ENCODE measurements around the gene LMCD1. TPM values are rescaled to one million over a fixed set of nuclear protein-coding genes. Genes with fewer than 3 reads are reported as not detected.

The LMCD1 gene
- total and polyA plus RNA-seq, 9 donors, result 114 to 221 (median 185) TPM

DNA sequence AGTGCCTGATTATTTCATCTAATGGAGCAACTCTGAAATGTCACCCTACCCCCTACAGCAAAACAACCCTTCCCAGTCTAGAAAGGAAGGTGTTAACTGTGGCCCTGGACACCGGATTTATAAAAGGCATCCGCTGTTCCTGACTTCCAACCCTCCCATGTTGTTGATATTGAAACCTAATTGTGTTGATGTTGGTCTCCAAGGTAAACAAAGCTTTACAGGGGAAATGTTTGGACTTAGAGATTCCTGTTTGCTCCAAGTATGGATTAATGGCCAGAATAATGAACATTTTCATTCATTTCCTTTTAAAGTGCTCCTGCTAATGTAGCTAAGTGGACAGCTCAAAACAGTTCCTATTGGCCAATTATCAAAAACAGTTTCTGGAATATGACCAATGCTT is 19.4 kb upstream of the LMCD1 start:
- peaks cover 24% of the 10 kb centered on the region for H3K4me1 ChIP-seq (ENCODE audit: control insufficient read depth, insufficient read depth, low read length)
- H3K9me3 ChIP-seq (replicated peaks; ENCODE audit: control insufficient read depth, low read depth, low read length), result peaks cover 9% of the 10 kb centered on the region
- no peaks in the 10 kb centered on the region for H3K36me3 ChIP-seq (ENCODE audit: control insufficient read depth, insufficient read depth, low read length)
- H3K4me3 ChIP-seq (ENCODE audit: low read length), result no peak overlapping the region
- WGBS (ENCODE audit: insufficient coverage), result no CpG with 5 or more reads among the region's 2 CpGs
- no peaks in the 10 kb centered on the region for H3K27me3 ChIP-seq (ENCODE audit: control insufficient read depth, insufficient read depth, low read length)
- peak; percentile 70 for DNase-seq
- peak overlapping the region; percentile 87 for H3K27ac ChIP-seq (ENCODE audit: low read length)

DNA sequence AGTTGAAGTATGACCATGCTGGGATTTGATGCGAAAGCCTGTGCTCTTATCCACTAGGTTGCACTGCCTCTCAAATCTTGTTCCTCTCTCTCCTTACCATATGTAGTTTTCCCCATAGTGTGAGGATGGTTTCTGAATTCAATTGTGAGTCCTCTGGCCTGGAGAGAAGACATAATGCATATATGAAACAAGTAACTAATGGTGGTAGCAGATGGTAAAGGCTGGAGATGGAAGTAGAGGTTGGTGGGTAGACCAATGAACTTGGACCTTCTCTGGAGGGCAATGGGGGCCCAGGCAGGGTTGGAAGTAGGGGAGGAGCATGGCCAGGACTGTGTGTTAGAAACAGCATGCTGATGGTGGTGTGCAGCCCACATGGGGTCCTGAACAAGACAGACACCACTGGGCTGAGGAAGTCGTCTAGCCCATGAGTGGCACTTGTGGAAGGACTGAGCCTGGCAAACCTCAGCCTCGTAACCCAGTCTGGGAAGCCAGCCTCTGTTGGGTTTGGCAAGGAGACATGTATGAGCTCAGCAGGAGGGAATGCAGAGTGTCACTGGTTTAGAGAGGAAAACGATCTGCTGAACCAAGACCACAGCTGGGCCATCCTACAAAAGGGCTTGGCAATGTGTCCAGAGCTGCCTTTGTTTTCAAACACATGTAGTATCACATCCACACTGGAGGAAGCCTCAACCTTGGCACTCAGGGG is 18.5 kb upstream of the LMCD1 start:
- Histone ChIP-seq H3K4me3 (ENCODE audit: low read length) (no peak overlapping the region), H3K36me3 (ENCODE audit: control insufficient read depth, insufficient read depth, low read length) (no peaks in the 10 kb centered on the region), H3K4me1 (ENCODE audit: control insufficient read depth, insufficient read depth, low read length) (peaks cover 24% of the 10 kb centered on the region), H3K27me3 (ENCODE audit: control insufficient read depth, insufficient read depth, low read length) (no peaks in the 10 kb centered on the region), H3K27ac (ENCODE audit: low read length) (peak overlapping the region; percentile 87), H3K9me3 (replicated peaks; ENCODE audit: control insufficient read depth, low read depth, low read length) (peaks cover 9% of the 10 kb centered on the region)
- WGBS (ENCODE audit: insufficient coverage), result 55% methylated on average over 2 of the region's 4 CpGs
- peak; percentile 94 for DNase-seq

DNA sequence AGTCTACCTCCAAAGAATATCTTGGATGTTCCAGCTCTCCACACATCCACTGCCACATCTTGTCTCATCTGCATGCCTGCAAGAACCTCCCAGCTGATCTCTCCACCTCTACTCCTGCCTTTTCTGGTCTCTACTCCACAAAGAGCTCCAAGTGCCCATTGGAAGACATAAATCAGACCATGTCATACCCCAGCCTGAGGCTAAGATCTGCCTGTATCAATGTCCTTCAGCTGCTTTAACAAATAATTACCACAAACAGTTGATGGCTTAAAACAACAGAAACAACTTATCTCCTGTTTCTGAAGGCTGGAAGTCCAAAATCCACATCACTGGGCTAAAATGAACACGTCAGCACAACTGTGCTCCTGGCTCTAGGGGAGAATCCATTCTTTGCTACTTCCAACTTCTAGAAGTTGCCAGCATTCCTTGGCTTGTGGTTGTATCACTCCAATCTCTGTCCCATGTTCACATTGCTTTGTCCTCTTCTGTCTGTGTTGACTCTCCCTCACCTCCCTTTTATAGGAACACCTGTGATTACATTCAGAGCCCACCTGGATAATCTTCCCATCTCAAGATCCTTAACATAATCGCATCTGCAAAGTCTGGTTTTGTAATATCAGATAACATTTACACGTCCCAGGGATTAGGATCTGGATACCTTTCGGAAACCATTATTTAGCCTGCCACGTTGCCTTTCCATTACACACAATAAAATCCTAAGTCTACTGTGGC is 17.0 kb upstream of the LMCD1 start:
- Histone ChIP-seq H3K36me3 (ENCODE audit: control insufficient read depth, insufficient read depth, low read length) (no peaks in the 10 kb centered on the region), H3K27ac (ENCODE audit: low read length) (peak overlapping the region; percentile 87), H3K4me3 (ENCODE audit: low read length) (no peak overlapping the region), H3K27me3 (ENCODE audit: control insufficient read depth, insufficient read depth, low read length) (no peaks in the 10 kb centered on the region), H3K9me3 (replicated peaks; ENCODE audit: control insufficient read depth, low read depth, low read length) (peaks cover 9% of the 10 kb centered on the region), H3K4me1 (ENCODE audit: control insufficient read depth, insufficient read depth, low read length) (peaks cover 30% of the 10 kb centered on the region)
- DNase-seq, result no peak
- 80% methylated on average over 5 of the region's 5 CpGs for WGBS (ENCODE audit: insufficient coverage)

DNA sequence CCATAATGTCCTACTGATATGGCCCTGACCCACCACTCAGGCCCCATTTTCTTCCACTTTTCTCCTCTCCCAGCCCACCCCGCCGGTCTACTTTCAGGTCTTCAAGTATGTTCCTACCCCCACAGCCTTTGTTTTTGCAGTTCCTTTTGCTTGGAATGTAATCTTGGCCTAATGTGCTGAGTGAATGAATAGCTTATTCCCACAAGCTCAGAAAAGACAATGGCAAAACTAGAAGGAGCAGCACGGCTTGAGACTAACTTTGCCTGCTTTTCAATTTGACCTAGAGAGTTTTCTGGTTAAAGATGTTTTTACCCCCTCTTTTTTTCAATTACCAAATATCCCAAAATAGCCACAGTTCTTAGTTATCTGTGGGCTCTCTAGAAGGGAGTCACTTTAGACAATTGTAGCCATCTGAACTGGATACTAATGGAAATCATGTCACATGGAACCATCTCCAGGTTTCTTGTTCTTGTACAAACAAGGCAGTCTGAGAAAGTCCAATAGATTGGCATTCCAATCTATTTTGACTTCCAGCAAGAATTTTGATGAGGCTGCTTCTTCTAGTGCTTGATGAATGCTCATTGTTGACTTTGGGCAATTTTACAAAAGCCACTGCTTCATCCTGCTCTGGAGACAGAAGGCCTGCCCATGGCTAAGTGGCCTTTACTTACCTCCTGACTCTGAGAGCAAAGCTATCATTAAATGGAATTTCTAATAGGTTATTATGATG is 16.3 kb upstream of the LMCD1 start:
- Histone ChIP-seq H3K27ac (ENCODE audit: low read length) (no peak overlapping the region), H3K36me3 (ENCODE audit: control insufficient read depth, insufficient read depth, low read length) (no peaks in the 10 kb centered on the region), H3K9me3 (replicated peaks; ENCODE audit: control insufficient read depth, low read depth, low read length) (peaks cover 9% of the 10 kb centered on the region), H3K27me3 (ENCODE audit: control insufficient read depth, insufficient read depth, low read length) (no peaks in the 10 kb centered on the region), H3K4me1 (ENCODE audit: control insufficient read depth, insufficient read depth, low read length) (peaks cover 35% of the 10 kb centered on the region), H3K4me3 (ENCODE audit: low read length) (no peak overlapping the region)
- WGBS (ENCODE audit: insufficient coverage), result no CpG with 5 or more reads among the region's 3 CpGs
- DNase-seq, result no peak

DNA sequence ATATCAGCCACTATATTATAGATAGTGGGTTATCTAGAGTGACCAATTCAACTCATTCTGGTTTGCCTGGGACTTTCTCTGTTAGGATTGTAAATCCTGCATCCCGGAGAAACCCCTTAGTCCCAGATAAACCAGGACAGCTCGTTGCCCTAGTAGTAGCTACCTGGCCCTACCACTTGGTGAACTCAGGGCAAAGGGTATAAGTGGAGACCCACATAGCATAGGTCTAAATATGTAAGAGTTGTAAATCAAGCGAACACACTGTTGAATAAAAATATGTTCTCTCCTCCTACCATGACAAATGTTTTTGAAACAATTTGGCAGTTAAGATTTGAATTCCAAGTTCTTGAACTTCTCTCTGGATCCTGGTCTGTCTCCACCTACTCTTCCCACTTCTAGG is 15.7 kb upstream of the LMCD1 start:
- Histone ChIP-seq H3K4me1 (ENCODE audit: control insufficient read depth, insufficient read depth, low read length) (peaks cover 36% of the 10 kb centered on the region), H3K27ac (ENCODE audit: low read length) (no peak overlapping the region)
- WGBS (ENCODE audit: insufficient coverage), result no CpG with 5 or more reads among the region's 3 CpGs

DNA sequence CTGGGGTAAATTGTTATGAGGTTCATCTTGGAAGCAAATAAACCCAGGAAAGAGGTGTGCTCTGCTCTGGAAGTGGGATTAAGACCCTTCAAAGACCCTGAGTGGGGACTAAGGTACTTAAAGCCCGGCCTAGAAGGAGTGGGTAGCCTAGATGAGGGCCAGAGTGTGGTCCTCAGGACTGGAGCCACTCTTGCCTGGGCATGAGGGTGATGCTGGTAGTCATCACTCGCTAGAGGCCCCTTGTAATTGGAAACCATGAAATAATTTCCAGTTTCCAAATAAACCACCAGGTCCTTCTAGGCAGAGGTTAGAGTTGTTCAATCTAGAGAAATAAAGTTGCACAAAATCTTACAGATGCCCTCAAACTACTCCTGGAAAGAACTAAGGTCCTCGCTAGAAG is 15.2 kb upstream of the LMCD1 start:
- Histone ChIP-seq H3K36me3 (ENCODE audit: control insufficient read depth, insufficient read depth, low read length) (no peaks in the 10 kb centered on the region), H3K27me3 (ENCODE audit: control insufficient read depth, insufficient read depth, low read length) (no peaks in the 10 kb centered on the region), H3K9me3 (replicated peaks; ENCODE audit: control insufficient read depth, low read depth, low read length) (peaks cover 9% of the 10 kb centered on the region), H3K4me1 (ENCODE audit: control insufficient read depth, insufficient read depth, low read length) (peaks cover 40% of the 10 kb centered on the region), H3K27ac (ENCODE audit: low read length) (no peak overlapping the region), H3K4me3 (ENCODE audit: low read length) (no peak overlapping the region)
- WGBS (ENCODE audit: insufficient coverage), result no CpG with 5 or more reads among the region's 3 CpGs
- no peak for DNase-seq

More for the DNA sequence above, 15.7 kb upstream of the LMCD1 start:
- Histone ChIP-seq H3K36me3 (ENCODE audit: control insufficient read depth, insufficient read depth, low read length) (no peaks in the 10 kb centered on the region), H3K9me3 (replicated peaks; ENCODE audit: control insufficient read depth, low read depth, low read length) (peaks cover 9% of the 10 kb centered on the region), H3K4me3 (ENCODE audit: low read length) (no peak overlapping the region), H3K27me3 (ENCODE audit: control insufficient read depth, insufficient read depth, low read length) (no peaks in the 10 kb centered on the region)
- DNase-seq, result no peak

DNA sequence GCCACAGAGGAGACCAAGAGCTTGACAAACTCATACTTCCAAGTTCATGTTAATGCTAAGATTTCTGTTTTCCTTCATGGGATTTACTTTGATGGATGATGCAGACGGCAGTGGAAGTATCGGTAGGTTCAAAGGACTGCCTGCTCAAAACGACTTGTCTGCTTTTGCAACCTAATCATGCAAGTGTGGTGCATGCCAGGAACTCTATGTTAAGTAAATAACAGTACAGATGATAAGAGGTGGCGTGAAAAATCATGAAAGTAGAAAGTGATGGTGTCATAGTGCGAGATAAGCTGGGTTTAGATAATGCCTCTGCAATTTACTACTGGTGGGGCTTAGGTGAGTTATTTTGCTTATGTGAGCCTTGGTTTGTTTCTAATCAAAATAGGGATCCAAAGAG is 14.7 kb upstream of the LMCD1 start:
- Histone ChIP-seq H3K27ac (ENCODE audit: low read length) (no peak overlapping the region), H3K9me3 (replicated peaks; ENCODE audit: control insufficient read depth, low read depth, low read length) (peaks cover 9% of the 10 kb centered on the region), H3K4me3 (ENCODE audit: low read length) (no peak overlapping the region), H3K36me3 (ENCODE audit: control insufficient read depth, insufficient read depth, low read length) (no peaks in the 10 kb centered on the region), H3K4me1 (ENCODE audit: control insufficient read depth, insufficient read depth, low read length) (peaks cover 44% of the 10 kb centered on the region), H3K27me3 (ENCODE audit: control insufficient read depth, insufficient read depth, low read length) (no peaks in the 10 kb centered on the region)
- 64% methylated on average over 4 of the region's 5 CpGs for WGBS (ENCODE audit: insufficient coverage)
- no peak for DNase-seq

DNA sequence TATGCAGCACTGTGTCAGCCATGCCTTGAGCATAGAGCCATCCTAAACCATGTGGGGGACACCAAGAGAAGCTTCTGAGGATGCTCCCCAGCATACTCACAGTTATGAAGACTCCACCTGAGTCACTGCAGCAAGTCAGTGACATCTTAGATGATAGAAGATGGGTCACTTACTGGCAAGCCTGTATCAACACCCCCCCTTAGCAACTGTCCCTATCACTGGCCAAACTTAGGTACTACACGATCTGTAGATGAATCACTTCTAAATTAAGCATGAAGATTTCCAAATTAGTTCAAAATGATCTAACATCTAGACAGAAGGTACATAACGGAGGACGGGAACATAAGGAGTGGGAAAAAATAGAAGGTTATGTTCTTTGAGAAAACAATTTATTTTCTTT is 13.2 kb upstream of the LMCD1 start:
- no peak overlapping the region for H3K27ac ChIP-seq (ENCODE audit: low read length)

DNA sequence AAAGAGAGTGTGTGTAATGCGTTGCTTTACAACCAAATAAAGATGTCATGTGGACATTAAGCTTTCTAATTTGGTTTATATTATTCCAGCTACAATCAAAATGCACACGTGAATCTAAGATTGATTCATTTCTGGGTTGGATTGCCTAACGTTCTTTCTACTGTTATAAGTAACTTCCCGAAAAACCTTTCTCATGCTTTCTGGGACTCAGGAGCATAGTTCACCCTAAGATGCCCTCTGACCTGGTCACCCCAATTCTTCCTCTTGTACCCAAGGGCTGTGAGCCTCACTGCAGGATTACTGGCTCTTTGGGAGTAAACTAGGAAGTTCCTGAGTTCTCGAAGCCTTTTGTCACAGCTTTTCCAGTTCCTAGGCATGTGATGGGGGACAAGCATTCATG is 12.7 kb upstream of the LMCD1 start:
- H3K4me3 ChIP-seq (ENCODE audit: low read length), result no peak overlapping the region
- no peaks in the 10 kb centered on the region for H3K36me3 ChIP-seq (ENCODE audit: control insufficient read depth, insufficient read depth, low read length)
- H3K4me1 ChIP-seq (ENCODE audit: control insufficient read depth, insufficient read depth, low read length), result peaks cover 30% of the 10 kb centered on the region
- DNase-seq, result no peak
- WGBS (ENCODE audit: insufficient coverage), result no CpG with 5 or more reads among the region's 5 CpGs
- H3K27ac ChIP-seq (ENCODE audit: low read length), result no peak overlapping the region
- H3K9me3 ChIP-seq (replicated peaks; ENCODE audit: control insufficient read depth, low read depth, low read length), result peaks cover 9% of the 10 kb centered on the region
- H3K27me3 ChIP-seq (ENCODE audit: control insufficient read depth, insufficient read depth, low read length), result no peaks in the 10 kb centered on the region

More for the DNA sequence above, 13.2 kb upstream of the LMCD1 start:
- Histone ChIP-seq H3K27me3 (ENCODE audit: control insufficient read depth, insufficient read depth, low read length) (no peaks in the 10 kb centered on the region), H3K4me1 (ENCODE audit: control insufficient read depth, insufficient read depth, low read length) (peaks cover 34% of the 10 kb centered on the region), H3K4me3 (ENCODE audit: low read length) (no peak overlapping the region), H3K9me3 (replicated peaks; ENCODE audit: control insufficient read depth, low read depth, low read length) (peaks cover 9% of the 10 kb centered on the region), H3K36me3 (ENCODE audit: control insufficient read depth, insufficient read depth, low read length) (no peaks in the 10 kb centered on the region)
- WGBS (ENCODE audit: insufficient coverage), result no CpG with 5 or more reads among the region's 3 CpGs
- no peak for DNase-seq

DNA sequence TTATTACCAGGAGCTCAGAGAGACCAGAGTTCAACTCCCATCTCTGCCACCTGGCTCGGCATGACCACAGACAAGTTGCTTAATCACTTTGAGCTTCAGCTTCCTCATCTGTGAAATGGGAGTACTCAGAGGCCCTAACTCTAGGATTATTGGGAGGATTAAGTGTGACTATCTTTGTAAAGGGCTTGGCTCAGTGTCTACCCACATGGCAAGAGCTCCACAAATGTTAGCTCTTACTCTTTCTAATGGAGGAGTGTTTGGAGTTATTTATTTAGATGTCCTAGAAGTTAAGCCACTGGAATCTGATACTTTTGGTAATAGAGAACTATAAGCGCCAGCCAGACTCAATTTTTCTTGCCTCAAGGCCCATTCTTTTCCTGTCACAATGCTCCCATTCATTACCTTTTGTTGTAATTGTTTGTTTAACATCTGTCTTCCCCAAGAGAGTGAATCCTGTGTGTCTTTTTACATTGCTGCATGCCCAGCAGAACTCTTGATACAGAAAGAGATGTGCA is 12.3 kb upstream of the LMCD1 start:
- peaks cover 9% of the 10 kb centered on the region for H3K9me3 ChIP-seq (replicated peaks; ENCODE audit: control insufficient read depth, low read depth, low read length)
- H3K27ac ChIP-seq (ENCODE audit: low read length), result peak overlapping the region; percentile 29
- H3K36me3 ChIP-seq (ENCODE audit: control insufficient read depth, insufficient read depth, low read length), result no peaks in the 10 kb centered on the region
- no CpG with 5 or more reads among the region's 2 CpGs for WGBS (ENCODE audit: insufficient coverage)
- DNase-seq, result peak; percentile 56
- no peaks in the 10 kb centered on the region for H3K27me3 ChIP-seq (ENCODE audit: control insufficient read depth, insufficient read depth, low read length)
- H3K4me1 ChIP-seq (ENCODE audit: control insufficient read depth, insufficient read depth, low read length), result peaks cover 26% of the 10 kb centered on the region
- no peak overlapping the region for H3K4me3 ChIP-seq (ENCODE audit: low read length)

Data from muscle of leg (tissue), 11 donors.